GM19239 (cell line): ENCODE results near the gene VPS9D1.
"Not testable (repeated sequence)": the region's sequence is repeated elsewhere in the genome, so short reads cannot be mapped to it uniquely, and the experiment has no call there.

ENCODE experiments used
- DNase-seq: peaks from one replicate; pipeline ENCODE4 v3.0.0; 2011; ENCODE audit warnings: low spot score; ENCODE audit not compliant: insufficient read length
- FAIRE-seq: peaks from 2 replicates; lab custom pipeline; 2011; peaks lifted over from hg19 to GRCh38; lab: Jason Lieb, UNC

The VPS9D1 gene

DNA sequence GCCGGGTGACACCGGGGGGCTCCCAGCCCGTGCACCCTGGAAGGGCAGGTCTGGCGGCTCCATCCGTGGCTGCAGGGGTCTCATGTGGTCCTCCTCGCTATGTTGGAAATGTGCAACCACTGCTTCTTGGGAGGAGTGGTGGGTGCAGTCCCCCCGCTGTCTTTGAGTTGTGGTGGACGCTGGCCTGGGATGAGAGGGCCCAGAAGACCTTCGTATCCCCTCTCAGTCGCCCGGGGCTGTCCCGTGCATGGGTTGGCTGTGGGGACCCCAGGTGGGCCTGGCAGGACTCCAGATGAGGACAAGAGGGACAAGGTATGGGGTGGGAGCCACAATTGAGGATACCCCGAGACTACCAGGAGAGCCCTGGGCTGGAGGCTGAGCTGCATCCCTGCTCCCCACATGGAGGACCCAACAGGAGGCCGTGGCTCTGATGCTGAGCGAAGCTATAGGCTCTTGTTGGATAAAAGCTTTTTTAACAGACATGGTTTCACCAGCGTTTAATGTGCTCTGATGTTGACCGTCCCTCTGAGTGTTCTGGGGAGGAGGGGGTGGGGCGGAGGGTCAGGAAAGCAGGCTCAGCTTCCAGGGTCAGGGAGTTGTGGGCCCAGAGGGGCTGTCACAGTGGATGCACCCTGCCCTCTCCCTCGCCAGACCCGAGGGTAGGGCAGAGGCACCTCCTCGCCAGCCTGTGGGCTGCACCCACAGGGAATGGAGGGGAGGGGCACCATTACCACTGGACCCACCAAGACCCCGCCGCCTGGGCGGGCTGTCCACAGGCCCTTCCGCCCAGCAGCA lies 24.6 kb downstream of the VPS9D1 start:
- FAIRE-seq (no peak), DNase-seq (no peak)

DNA sequence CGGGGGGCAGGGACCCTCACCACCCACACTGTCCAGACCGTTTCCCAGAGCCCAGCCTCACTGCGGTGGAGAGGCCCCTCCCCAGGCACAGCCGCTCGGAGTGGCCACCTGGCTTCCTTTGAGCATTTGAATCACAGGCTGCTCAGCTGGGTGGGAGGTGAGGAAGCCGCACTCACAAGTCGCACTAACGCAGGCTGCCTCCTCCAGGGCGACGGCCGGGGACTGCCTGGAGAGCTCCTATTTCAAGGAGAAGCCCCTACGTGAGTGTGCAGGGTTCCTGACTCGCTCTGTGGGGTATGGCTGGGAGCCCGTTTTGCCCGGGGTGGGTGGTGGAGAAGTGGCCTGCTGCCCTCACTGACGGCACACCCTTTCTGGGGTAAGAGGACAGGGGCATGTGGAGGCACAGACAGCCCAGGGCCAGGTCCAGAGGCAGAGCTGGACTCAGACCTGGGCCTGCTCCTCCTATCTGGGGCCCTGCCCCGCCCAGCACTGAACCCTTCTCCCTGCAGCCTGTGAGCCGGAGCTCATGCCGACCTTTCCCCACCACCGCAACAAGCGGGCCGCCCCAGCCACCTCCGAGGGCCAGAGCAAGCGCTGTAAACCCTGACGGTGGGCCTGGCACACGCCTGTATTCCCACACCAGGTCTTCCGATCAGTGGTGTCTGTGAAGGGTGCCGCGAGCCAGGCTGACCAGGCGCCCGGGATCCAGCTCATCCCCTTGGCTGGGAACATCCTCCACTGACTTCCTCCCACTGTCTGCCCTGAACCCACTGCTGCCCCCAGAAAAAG lies 25.4 kb downstream of the VPS9D1 start:
- DNase-seq (no peak), FAIRE-seq (no peak)

DNA sequence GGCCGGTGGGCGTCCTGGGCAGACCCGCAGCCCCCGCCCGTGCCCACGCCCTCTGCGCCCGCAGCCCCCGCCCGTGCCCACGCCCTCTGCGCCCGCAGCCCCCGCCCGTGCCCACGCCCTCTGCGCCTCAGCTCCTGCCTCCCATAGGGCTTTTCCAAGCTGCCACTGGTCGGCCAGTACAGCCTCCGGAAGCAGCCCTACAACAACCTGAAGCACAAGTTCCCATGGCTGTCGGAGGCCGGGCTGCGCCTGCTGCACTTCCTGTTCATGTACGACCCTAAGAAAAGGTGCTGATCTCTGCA lies 26.0 kb downstream of the VPS9D1 start:
- not testable (repeated sequence) for DNase-seq, FAIRE-seq

DNA sequence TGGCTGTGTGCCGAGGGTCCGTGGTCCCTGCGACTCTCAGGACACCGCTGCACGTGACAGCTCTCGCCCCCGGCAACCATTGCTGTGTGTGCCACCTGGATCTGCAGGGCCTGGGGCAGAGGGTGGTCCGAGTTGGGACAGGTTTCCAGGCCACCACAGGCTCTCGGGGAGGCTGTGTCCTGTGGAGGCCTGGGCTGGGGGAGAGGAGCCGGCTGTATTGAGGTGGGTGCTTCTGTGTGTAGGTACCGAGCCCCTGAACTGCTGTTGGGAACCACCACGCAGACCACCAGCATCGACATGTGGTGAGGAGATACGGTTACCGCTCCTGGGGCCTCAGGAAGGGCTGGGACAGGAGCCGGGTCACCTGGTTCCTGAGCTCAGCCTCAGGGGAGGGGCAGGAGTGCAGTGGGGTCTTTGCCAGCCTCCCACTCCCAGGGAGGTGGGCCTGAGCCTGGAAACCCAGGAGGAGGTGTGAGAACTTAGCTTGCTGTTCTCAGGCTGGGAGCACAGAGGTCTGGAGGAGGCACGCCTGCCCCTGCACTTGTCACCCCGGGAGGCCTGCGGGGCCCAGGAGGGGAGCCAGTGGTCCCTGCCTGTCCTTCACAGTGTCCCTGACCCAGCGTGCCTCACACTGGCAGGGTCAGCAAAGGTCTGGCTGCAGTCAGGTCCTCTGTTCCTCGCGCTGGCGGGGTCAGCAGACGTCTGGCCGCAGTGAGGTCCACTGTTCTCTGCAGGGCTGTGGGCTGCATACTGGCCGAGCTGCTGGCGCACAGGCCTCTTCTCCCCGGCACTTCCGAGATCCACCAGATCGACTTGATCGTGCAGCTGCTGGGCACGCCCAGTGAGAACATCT lies 26.5 kb downstream of the VPS9D1 start:
- FAIRE-seq, result no peak
- DNase-seq, result no peak

DNA sequence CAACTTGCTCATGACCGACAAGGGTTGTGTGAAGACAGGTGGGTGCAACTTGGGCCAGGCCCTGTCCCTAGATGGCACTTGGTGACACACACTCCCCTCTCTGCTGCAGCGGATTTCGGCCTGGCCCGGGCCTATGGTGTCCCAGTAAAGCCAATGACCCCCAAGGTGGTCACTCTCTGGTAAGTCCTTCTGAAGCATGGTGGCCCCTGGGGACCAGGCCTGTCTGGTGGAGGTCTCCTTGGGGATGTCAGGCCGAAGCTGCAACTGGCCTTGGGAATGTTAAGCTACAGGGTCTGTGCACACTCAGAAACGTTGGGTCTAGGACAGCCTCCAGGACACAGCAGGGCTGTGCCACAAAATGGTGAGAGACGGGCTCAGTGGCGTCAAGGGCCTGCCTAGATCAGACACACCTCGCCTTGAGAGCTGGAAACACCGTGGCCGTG lies 27.4 kb downstream of the VPS9D1 start:
- DNase-seq (no peak), FAIRE-seq (no peak)

DNA sequence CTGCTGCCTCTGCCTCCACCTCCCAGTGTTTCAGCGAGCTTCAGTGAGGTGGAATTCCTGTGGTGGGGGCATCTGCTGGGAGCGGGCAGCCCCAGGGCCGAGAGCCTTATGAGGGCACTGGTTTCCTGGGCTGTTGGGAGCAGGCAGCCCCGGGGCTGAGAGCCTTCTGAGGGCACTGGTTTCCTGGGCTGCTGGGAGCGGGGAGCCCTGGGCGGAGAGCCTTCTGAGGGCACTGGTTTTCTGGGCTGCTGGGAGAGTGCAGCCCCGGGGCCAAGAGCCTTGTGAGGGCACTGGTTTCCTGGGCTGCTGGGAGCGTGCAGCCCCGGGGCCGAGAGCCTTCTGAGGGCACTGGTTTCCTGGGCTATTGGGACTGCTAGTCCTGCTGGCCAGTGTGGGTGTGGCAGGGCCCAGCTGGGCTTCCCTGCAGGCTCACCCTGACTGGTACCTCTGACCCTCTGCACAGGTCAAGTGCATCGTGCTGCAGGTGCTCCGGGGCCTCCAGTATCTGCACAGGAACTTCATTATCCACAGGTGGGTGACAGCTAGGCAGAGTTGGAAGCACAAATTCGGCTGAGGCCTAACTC lies 28.6 kb downstream of the VPS9D1 start:
- DNase-seq (no peak), FAIRE-seq (no peak)

DNA sequence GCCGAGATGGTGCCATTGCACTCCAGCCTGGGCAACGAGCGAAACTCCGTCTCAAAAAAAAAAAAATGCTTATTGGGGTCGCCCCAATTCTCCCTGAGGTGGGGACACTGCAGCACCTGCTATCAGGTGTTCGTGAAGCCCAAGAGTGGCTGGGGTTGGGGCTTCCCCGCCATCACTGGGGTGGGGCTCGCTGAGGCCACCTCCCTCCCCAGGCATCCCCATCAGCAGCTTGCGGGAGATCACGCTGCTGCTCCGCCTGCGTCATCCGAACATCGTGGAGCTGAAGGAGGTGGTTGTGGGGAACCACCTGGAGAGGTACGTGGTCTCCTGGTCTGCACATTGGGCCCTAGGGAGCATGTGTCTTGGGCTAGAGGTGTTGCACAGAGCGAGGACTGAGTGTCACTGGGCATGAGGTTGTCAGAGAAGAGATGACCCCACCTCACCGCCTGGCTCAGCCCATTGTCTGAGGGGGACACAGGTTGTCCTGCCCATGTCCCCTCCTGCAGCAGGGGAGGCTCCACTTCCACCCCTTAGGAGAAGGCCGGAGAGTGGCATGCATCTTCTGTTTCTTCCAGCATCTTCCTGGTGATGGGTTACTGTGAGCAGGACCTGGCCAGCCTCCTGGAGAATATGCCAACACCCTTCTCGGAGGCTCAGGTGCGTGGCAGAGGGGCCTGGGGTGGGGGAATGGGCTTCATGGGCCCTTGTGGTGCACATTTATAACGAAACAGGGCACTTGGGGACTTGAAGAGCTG lies 29.3 kb downstream of the VPS9D1 start:
- FAIRE-seq (no peak), DNase-seq (no peak)

DNA sequence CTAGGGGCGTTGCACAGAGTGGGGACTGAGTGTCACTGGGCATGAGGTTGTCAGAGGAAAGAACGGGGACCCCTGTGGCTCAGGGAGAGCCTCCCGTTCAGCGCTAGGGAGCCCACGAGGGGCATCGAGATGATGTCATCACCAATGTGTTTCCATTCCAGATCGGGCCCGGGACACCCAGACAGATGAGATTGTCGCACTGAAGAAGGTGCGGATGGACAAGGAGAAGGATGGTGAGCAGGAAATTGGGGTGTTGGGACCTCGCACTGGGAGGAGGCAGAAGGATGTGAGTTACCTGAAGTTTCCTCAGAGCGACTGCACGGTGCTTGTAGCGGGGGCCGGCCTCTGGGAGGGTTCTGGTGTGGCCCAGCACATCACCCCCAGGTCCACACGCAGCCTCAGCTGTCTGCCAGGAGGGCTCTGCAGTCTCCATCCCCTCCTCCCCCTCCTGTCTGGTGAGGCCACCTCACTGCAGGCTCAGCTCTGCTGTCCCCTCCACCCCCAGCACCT lies 30.3 kb downstream of the VPS9D1 start:
- DNase-seq, result no peak

DNA sequence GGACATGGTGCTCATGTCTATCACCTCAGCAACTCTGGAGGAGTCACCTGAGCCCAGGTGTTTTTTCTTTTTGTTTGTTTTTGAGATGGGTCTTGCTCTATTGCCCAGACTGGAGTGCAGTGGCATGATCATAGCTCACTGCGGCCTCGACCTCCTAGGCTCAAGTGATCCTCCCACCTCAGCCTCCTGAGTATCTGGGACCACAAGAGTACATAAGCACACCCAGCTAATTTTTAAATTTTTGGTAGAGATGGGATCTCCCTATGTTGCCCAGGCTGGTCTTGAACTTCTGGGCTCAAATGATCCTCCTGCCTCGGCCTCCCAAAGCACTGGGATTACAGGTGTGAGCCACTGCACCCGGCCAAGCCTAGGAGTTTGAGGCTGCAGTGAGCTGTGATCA lies 31.1 kb downstream of the VPS9D1 start:
- DNase-seq, FAIRE-seq: not testable (repeated sequence)

More for the DNA sequence above, 30.3 kb downstream of the VPS9D1 start:
- FAIRE-seq, result no peak

DNA sequence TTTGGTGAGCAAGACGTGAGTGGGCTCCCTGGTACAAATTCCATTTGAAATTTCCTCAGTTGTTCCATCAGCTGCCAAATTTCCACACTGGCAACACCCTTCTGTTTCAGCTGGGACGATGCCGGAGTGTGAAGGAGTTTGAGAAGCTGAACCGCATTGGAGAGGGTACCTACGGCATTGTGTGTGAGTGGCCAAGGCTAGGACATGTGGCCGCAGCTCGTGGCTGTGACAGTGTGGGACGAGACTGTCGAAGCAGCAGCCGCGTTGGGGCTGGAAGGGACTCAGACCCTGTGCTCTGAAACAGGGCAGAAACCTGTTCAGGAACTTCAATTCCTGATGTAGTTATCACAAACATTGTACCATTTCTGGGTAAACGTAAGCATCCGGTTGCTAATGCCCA lies 31.6 kb downstream of the VPS9D1 start:
- DNase-seq, result no peak
- no peak for FAIRE-seq

DNA sequence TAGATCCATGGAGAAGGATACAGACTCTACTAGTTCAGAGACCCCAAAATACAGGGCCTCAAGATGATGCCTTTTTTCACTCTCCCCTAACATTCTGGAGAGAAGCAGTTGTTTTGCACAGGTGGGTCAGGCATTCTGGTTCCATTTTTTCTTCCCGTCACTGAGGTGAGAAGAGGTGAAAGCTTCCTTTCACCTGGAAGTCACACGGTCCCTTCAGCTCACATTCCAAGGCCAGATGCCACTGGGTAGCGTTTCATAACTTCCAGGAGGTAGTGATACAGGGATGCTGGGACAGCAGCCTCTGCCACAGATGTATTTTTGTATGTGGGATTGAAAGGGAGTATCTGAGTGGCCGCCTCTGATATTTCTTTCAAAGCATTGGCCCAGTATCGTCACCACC lies 32.3 kb downstream of the VPS9D1 start:
- no peak for FAIRE-seq
- no peak for DNase-seq

DNA sequence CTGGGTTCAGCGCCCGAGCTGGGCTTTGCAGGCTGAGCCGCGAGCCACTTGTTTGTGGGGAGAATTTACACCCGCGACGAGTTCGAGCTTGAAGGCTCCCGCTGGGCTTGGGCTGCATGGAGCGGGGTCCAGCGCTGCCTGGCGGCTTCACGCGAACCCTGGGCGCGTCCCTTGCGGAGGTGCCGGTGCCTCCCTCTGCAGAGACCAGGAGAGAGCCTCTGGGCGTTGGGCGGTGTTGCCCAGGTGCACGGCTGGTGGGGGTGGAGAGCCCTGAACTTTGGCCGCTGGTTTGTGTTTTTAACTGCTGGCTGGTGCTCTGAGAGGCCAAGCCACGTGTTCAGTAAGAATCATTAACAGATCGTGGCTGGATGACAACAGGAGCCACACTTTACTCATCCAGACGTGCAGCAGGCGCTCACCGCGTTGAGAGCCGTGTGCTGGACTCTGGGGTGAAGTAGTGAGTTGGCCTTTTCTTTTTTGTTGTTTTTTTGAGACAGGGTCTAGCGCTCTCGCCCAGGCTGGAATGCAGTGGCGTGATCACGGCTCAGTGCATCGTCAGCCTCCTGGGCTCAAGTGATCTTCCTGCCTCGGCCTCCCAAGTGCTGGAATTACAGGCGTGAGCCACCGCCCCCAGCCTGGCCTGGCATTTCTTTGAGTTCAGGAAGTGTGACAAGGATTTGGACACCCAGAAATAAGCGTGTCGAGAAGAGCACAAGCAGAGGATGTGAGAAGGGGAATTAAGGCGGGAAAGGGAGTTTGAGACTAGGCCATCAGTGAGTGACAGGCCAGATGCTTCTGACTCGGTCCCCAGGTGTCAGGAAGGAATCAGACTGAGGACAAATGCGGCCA lies 33.4 kb downstream of the VPS9D1 start:
- peak; percentile 89 for DNase-seq

DNA sequence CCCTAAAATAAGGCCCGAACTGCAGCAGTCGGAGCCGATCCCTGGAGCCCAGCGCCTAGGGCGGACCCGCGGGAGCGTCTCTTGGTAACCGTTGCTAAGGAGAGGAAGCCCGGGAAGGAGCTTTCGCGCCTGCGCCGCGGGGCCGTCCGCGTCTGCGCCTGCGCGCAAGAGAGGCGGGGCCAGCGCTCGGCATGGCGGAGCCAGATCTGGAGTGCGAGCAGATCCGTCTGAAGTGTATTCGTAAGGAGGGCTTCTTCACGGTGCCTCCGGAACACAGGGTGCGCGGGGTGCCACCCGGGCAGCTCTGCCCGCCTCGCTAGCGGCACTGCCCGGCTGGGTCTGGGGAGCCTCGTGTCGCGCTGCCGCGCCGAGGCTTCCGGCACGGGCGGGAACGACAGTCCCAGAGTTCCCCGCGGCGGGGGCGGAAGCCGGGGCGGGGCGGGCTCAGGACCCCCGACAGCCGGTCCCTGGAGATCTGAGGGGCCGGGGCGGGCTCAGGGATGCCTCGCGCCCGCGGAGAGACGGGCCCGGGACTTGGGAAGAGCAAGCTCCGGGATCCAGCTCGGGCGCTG lies 34.1 kb downstream of the VPS9D1 start, which contains the start of gene CDK10:
Gene CDK10, plus strand, starts transcription at position 170 of the 572 bp plus-strand sequence. Its CDS starts 22 bp downstream, at position 192.
- DNase-seq (peak; percentile 98), FAIRE-seq (peak; percentile 88)

More for the DNA sequence above, 33.4 kb downstream of the VPS9D1 start:
- FAIRE-seq, result peak; percentile 80

DNA sequence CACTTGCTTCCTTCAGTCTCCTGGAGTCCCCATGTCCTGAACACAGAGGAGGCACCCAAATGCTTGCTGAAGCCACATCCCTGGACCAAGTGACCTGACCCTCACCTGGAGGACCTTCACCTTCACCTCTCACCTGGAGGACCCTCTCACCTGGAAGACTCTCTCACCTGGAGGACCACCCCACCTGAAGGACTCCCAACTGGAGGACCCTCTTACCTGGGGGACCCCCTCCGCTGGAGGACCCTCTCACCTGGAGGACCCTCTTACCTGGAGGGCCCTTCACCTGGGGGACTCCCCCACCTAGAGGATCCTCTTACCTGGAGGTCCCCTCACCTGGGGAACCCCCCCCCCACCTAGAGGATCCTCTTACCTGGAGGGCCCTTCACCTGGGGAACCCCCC lies 34.8 kb downstream of the VPS9D1 start:
- FAIRE-seq, result no peak
- no peak for DNase-seq

DNA sequence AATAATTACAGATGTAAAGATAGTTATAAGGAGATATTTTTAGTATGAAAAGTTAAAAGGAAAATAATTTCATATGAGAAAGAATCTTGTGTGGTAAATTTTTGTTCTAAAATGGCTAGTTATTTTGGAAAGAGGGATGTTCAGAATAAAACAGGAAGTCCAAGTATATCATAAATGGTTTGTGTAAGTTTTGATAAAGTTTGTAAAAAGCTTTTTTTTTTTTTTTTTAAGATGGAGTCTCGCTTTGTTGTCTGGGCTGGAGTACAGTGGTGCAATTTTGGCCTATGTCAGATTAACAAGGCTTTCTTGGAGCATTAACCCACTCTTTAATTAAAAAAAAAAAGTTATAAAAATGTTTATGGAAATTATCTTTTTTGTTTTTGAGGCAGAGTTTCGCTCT lies 42.4 kb downstream of the VPS9D1 start:
- no peak for DNase-seq
- FAIRE-seq, result no peak

DNA sequence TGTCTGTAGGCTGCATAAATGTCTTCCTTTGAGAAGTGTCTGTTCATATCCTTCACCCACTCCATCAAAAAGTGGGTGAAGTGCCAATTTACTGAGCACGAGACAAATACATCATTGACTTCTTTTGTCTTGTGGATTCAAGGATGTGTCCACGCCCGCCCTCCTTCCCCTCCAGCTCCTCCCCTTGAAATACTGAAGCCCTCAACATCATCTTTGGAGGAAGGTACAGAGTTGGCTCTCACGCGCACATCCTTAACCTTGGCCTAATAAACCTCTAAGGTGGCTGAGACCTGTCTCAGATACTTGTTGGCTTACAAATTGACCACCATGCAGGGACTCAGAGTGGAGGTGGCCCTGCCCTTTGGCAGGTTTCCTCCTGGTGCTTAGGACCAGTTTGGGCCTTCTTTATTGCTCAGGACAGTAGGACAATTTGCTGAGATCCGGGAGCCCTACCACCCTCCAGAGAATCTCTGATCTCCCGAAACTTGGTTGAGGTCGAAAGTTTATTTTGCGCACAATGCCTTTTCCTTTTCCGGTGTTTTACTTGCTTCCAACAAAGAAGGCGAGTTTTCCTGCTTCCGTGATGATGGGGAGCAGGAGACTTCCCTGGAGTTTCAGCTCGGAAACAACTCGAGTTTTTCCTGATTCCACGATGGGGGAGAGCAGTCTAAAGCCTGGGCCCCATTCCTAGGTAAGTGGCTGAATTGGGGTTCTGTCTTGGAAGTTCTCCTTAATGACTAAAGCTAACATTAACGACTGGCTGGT lies 48.3 kb downstream of the VPS9D1 start:
- DNase-seq (no peak), FAIRE-seq (no peak)

DNA sequence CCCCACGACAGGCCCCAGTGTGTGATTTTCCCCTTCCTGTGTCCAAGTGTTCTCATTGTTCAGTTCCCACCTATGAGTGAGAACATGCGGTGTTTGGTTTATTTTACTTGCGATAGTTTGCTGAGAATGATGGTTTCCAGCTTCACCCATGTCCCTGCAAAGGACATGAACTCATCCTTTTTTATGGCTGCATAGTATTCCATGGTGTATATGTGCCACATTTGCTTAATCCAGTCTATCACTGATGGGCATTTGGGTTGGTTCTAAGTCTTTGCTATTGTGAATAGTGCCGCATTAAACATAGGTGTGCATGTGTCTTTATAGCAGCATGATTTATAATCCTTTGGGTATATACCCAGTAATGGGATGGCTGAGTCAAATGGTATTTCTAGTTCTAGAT lies 49.1 kb downstream of the VPS9D1 start:
- not testable (repeated sequence) for DNase-seq, FAIRE-seq
